Neutrophil (primary cell): ENCODE data around the gene RNF43.

ENCODE experiments used
- H3K27ac ChIP-seq: fragments of 200-600 bp; sonication (generic); 2 replicates; pipeline ENCODE4 v1.5.1; 2016; ENCODE audit warnings: mild to moderate bottlenecking, moderate library complexity
- H3K27me3 ChIP-seq: fragments of 200-600 bp; sonication (generic); 2 replicates; pipeline ENCODE4 v1.6.0; 2016; ENCODE audit warnings: mild to moderate bottlenecking
- H3K36me3 ChIP-seq: fragments of 200-600 bp; sonication (generic); 2 replicates; pipeline ENCODE4 v1.5.1; 2017
- H3K4me1 ChIP-seq, 2 experiments: fragments of 200-600 bp in 1 of 2; sonication (generic) in 1 of 2; 1 replicate in 1 of 2; 2 replicates in 1 of 2; pipeline versions ENCODE4 v1.5.1 to v1.6.1; 2013 to 2016; ENCODE audit warnings: low read depth in 1 of 2, low read length in 1 of 2, mild to moderate bottlenecking in 1 of 2, moderate library complexity in 1 of 2; ENCODE audit not compliant: control insufficient read depth in 1 of 2, insufficient read depth in 1 of 2
- H3K4me3 ChIP-seq, 2 experiments: fragments of 200-600 bp in 1 of 2; sonication (generic) in 1 of 2; 1 replicate in 1 of 2; 2 replicates in 1 of 2; pipeline ENCODE4 v1.5.1; 2013 to 2016; ENCODE audit warnings: low read depth in 1 of 2, low read length in 1 of 2, mild to moderate bottlenecking in 1 of 2, moderate library complexity in 1 of 2
- H3K9me3 ChIP-seq: fragments of 200-600 bp; sonication (generic); 2 replicates; pipeline ENCODE4 v1.5.1; 2016
- TF ChIP-seq, protein P1 (sequence below): fragments of 200-600 bp; sonication (generic); IDR thresholded peaks from 2 replicates; pipeline ENCODE4 v1.5.1; 2016; ENCODE audit warnings: antibody characterized with exemption

Gene RNF43

DNA sequence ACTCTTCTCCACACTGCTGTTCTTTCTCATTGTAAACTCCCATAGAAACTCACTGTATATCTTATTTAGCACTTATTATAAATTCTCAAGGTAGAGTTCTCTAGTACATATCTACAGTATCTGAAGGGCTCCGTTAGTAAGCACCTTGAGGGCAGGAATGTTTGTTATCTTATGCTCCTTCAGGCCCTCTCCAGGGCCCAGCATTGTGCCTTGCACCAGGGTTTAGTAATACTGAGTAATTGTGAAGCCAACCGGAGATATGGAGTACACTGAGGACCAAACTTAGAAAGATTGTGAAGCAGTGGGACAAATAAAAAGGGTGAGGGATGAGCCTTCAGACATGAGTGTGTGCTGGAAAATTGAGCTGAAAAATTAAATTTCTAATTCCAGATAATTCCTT is 26.4 kb downstream of the RNF43 start:
- Histone ChIP-seq H3K27me3 (no peaks in the 10 kb centered on the region), H3K4me3 (no peak overlapping the region), H3K4me1 (peaks cover 0 to 6% of the 10 kb centered on the region in 2 experiments), H3K36me3 (no peaks in the 10 kb centered on the region), H3K9me3 (no peaks in the 10 kb centered on the region), H3K27ac (no peak overlapping the region)
- TF ChIP-seq, protein P1, sequence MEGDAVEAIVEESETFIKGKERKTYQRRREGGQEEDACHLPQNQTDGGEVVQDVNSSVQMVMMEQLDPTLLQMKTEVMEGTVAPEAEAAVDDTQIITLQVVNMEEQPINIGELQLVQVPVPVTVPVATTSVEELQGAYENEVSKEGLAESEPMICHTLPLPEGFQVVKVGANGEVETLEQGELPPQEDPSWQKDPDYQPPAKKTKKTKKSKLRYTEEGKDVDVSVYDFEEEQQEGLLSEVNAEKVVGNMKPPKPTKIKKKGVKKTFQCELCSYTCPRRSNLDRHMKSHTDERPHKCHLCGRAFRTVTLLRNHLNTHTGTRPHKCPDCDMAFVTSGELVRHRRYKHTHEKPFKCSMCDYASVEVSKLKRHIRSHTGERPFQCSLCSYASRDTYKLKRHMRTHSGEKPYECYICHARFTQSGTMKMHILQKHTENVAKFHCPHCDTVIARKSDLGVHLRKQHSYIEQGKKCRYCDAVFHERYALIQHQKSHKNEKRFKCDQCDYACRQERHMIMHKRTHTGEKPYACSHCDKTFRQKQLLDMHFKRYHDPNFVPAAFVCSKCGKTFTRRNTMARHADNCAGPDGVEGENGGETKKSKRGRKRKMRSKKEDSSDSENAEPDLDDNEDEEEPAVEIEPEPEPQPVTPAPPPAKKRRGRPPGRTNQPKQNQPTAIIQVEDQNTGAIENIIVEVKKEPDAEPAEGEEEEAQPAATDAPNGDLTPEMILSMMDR, result no peak

DNA sequence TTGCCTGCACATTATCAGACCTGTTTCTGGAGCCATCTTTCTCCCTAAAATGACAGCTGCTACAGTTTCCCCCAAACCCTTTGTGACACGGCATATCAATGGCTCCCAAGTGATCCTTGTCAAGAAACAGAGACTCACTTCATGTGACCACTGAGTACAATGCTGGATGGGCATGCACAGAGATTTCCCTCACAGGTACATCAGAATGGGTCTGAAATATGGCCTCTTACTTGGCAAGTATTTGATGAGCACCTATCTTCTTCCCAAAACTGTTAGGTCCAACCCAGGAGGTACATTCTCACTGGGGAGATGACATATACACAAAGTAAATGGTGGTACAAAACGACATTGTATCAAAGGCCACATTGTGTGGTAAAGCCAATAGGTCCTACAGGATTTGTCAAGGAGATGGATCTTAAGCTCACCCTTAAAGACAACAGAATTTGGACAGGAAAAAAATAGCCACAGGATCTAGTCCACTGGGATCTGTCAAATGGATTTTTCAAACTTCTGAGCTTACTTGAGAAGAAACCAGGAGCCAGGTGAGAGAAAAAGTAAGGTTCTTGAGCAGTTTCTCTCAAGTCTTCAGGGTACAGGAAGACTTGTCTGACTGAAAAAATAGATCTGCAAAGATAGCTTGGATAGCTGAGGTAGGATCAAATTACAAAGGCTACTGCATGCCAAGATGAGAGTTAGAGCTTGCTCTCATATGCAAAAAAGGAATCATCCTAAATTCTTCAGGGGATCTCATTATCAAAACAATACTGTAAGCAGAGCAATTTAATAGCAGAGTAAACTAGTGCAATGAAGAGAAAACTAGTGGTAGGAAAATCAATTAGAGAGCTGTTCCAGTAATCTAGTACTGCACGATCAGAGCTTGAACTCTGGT is 28.8 kb downstream of the RNF43 start:
- no peaks in the 10 kb centered on the region for H3K27me3 ChIP-seq
- H3K36me3 ChIP-seq, result no peaks in the 10 kb centered on the region
- no peak overlapping the region for H3K27ac ChIP-seq

DNA sequence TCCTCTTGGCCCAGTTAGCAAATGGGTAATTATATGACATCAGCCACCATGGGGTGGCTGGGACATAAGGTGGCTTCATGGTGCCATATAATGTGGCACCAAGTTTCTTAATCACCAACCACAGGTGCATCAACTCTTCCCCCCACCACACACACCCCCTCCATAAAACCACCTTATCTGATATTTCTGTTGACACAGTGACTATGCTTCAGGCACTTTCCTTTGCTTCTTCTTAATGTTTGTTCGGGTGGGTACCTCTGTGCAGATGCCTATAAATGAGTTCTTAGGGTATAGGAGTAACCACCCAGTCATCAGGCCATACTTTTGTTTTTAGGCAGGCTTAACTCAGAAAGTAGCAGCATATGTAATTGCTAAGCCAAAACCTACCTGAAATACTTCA is 29.5 kb downstream of the RNF43 start:
- TF ChIP-seq, protein P1, result no peak
- Histone ChIP-seq H3K27me3 (no peaks in the 10 kb centered on the region), H3K27ac (no peak overlapping the region), H3K9me3 (no peaks in the 10 kb centered on the region), H3K4me1 (peaks cover 0 to 6% of the 10 kb centered on the region in 2 experiments), H3K4me3 (no peak overlapping the region), H3K36me3 (no peaks in the 10 kb centered on the region)

More for the DNA sequence above, 28.8 kb downstream of the RNF43 start:
- Histone ChIP-seq H3K4me1 (peaks cover 0 to 6% of the 10 kb centered on the region in 2 experiments), H3K4me3 (no peak overlapping the region), H3K9me3 (no peaks in the 10 kb centered on the region)
- TF ChIP-seq, protein P1, result no peak

DNA sequence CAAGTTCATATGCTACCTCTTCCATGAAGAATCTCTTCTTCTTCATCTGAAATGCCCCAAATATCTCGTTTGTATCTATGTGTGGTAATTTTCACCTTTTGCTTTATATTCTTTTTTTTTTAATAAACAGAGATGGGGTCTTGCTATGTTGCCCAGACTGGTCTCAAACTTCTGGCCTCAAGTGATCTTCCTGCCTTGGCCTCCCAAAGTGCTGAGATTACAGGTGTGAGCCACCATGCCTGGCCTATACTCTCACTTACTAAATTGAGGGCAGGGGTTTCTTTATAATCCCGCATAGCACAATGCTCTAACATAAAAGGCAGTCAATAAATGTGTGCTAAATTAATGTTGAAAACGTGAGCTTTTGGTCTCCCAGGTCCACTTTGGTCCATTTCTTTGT is 30.6 kb downstream of the RNF43 start:
- TF ChIP-seq, protein P1, result no peak
- Histone ChIP-seq H3K27ac (no peak overlapping the region), H3K4me3 (no peak overlapping the region), H3K4me1 (peaks cover 0 to 6% of the 10 kb centered on the region in 2 experiments), H3K36me3 (no peaks in the 10 kb centered on the region), H3K27me3 (no peaks in the 10 kb centered on the region), H3K9me3 (no peaks in the 10 kb centered on the region)

DNA sequence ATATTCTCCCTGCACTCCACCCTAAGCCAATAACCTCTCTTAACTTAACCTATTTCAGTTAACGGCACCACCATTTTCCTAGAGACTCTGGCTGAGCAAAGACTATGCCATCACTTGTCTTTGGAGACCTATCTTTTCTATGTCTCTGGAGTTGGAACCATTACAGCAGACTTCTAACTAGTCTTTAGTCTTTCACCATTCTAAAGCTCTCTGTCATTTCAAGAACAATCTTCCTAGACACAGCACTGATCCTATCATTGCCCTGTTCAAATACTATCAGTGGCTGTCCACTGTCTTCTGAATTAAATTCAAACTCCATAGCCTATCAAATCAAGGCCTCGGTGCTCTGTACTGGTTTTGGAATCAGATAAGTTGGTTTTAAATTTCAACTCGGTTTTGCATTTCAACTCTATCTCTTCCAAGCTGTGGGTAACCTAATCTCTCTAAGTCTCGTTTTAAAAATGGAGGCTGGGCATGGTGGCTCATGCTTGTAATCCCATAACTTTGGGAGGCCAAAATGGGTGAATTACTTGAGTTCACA is 31.9 kb downstream of the RNF43 start:
- H3K4me3 ChIP-seq, result no peak overlapping the region
- no peaks in the 10 kb centered on the region for H3K36me3 ChIP-seq
- H3K4me1 ChIP-seq, result peaks cover 0 to 6% of the 10 kb centered on the region in 2 experiments
- no peaks in the 10 kb centered on the region for H3K27me3 ChIP-seq
- H3K27ac ChIP-seq, result no peak overlapping the region
- no peaks in the 10 kb centered on the region for H3K9me3 ChIP-seq
- TF ChIP-seq, protein P1, result no peak
